ENCODE results near the gene OR51E2.

The OR51E2 gene

GRCh38 chr11:4658629-4659445 lies 38.8 kb downstream of the OR51E2 start:
- no peak for DNase-seq

- DNase-seq = no peak
These were observed 42.9 kb downstream of the OR51E2 start for GRCh38 chr11:4654635-4655369.

- no peak for DNase-seq
These were observed 49.9 kb downstream of the OR51E2 start for GRCh38 chr11:4647766-4648165.

GRCh38 chr11:4645974-4646373 lies 51.7 kb downstream of the OR51E2 start:
- no peak for DNase-seq

GRCh38 chr11:4644233-4644632 lies 53.4 kb downstream of the OR51E2 start:
- DNase-seq = no peak

- DNase-seq = no peak
These were observed 54.0 kb downstream of the OR51E2 start, which contains the start of gene OR51E1 for GRCh38 chr11:4643682-4644081. OR51E1 (plus strand) TSS chr11:4643982; CDS start chr11:4652527, 8,545 bp downstream.

- no peak for DNase-seq
These were observed 54.6 kb downstream of the OR51E2 start for GRCh38 chr11:4643076-4643475.

GRCh38 chr11:4642043-4642442 lies 55.6 kb downstream of the OR51E2 start:
- no peak for DNase-seq

- DNase-seq = no peak
These were observed 56.2 kb downstream of the OR51E2 start for GRCh38 chr11:4641501-4641900.

- no peak for DNase-seq
These were observed 57.7 kb downstream of the OR51E2 start for GRCh38 chr11:4639931-4640330.

- no peak for DNase-seq
These were observed 60.0 kb downstream of the OR51E2 start for GRCh38 chr11:4637662-4638047.

GRCh38 chr11:4636962-4637661 lies 60.5 kb downstream of the OR51E2 start, which contains the start of gene OR51D1:
OR51D1 (plus strand) TSS chr11:4637477; CDS start chr11:4639791, 2,314 bp downstream.
- DNase-seq = peak; percentile 55 to 58

GRCh38 chr11:4636136-4636535 lies 61.5 kb downstream of the OR51E2 start:
- no peak for DNase-seq

Data from stimulated activated CD4-positive, alpha-beta T cell treated with anti-CD3 and anti-CD28 coated beads, Interleukin-4, amount 100 ng/mL, for 4 hours (primary cell).